ENCODE results near the gene OXNAD1.

The OXNAD1 gene

DNA sequence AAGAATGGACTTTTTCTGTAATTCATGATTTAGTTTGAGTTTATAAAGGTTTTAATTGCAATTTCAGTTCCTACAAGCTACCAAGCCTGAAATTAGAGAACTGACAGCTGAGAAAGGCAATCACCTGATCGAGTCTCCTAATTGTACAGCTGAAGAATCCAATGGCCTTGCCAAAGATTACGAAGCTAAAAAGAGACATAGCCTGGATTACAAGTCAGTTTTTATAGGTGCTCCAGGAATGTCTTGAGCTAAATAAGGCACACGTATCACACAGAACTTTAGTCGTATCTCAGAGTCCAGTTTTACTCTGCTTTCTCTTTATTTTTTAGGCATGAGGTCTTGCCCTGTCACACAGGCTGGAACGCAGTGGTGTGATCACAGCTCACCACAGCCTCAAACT is 6.8 kb upstream of the OXNAD1 start:
- H3K36me3 Mint-ChIP-seq (ENCODE audit: low read depth), result peaks cover 5% of the 10 kb centered on the region
- no peak overlapping the region for H3K4me3 Mint-ChIP-seq
- no peaks in the 10 kb centered on the region for H3K9me3 Mint-ChIP-seq
- no peaks in the 10 kb centered on the region for H3K27me3 Mint-ChIP-seq (ENCODE audit: low read depth)
- no peak overlapping the region for H3K27ac Mint-ChIP-seq
- no peaks in the 10 kb centered on the region for H3K4me1 Mint-ChIP-seq
- TF ChIP-seq, protein P1, sequence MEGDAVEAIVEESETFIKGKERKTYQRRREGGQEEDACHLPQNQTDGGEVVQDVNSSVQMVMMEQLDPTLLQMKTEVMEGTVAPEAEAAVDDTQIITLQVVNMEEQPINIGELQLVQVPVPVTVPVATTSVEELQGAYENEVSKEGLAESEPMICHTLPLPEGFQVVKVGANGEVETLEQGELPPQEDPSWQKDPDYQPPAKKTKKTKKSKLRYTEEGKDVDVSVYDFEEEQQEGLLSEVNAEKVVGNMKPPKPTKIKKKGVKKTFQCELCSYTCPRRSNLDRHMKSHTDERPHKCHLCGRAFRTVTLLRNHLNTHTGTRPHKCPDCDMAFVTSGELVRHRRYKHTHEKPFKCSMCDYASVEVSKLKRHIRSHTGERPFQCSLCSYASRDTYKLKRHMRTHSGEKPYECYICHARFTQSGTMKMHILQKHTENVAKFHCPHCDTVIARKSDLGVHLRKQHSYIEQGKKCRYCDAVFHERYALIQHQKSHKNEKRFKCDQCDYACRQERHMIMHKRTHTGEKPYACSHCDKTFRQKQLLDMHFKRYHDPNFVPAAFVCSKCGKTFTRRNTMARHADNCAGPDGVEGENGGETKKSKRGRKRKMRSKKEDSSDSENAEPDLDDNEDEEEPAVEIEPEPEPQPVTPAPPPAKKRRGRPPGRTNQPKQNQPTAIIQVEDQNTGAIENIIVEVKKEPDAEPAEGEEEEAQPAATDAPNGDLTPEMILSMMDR (IDR thresholded peaks at IDR 0.05; ENCODE audit: unreplicated experiment in 3 of 3), result no peak

DNA sequence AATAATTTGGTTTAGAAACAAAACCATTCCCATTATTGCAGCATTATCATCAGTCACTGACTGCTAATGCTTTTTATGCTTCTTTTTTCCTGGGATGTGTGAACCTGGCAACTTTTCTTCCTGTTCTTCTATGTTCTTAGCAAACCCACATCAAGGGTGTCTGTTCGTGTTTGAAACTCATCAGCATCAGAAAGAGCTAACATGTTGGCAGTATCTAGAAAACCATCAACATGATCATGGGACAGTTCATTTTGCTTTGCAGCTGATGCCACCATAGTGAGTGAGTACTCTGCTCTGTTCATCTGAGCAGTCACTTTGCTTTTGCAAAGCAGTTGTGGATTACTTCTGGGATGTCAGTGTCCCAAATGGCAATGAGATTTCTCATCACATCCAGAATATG is 6.1 kb upstream of the OXNAD1 start:
- peaks cover 5% of the 10 kb centered on the region for H3K36me3 Mint-ChIP-seq (ENCODE audit: low read depth)
- no peaks in the 10 kb centered on the region for H3K9me3 Mint-ChIP-seq
- peaks cover under 1% of the 10 kb centered on the region for H3K4me1 Mint-ChIP-seq
- H3K27ac Mint-ChIP-seq, result no peak overlapping the region
- no peaks in the 10 kb centered on the region for H3K27me3 Mint-ChIP-seq (ENCODE audit: low read depth)
- TF ChIP-seq, protein P1 (IDR thresholded peaks at IDR 0.05; ENCODE audit: unreplicated experiment in 3 of 3), result no peak
- no peak overlapping the region for H3K4me3 Mint-ChIP-seq

DNA sequence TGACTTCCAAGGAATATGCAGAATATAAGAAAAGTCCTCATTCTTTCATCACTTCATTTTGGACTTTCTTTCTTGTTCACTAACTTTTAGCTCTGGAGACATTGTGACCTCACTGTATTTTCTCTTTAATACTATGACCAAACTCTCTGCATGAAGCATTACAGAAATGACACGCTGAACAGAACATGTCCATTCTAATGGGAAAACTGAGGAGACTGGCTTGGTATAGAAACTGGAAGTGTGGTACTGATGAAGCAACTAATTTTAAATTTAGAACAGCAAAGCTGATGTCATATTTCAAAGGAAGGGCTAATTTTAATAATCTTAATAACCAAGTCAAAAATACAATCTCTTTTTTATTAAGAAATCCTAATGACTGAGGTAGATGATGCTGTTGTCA is 5.0 kb upstream of the OXNAD1 start:
- Mint-ChIP-seq H3K4me1 (peaks cover 10% of the 10 kb centered on the region), H3K4me3 (no peak overlapping the region), H3K36me3 (ENCODE audit: low read depth) (peaks cover 5% of the 10 kb centered on the region), H3K9me3 (no peaks in the 10 kb centered on the region), H3K27ac (no peak overlapping the region), H3K27me3 (ENCODE audit: low read depth) (no peaks in the 10 kb centered on the region)
- TF ChIP-seq, protein P1 (IDR thresholded peaks at IDR 0.05; ENCODE audit: unreplicated experiment in 3 of 3), result no peak

DNA sequence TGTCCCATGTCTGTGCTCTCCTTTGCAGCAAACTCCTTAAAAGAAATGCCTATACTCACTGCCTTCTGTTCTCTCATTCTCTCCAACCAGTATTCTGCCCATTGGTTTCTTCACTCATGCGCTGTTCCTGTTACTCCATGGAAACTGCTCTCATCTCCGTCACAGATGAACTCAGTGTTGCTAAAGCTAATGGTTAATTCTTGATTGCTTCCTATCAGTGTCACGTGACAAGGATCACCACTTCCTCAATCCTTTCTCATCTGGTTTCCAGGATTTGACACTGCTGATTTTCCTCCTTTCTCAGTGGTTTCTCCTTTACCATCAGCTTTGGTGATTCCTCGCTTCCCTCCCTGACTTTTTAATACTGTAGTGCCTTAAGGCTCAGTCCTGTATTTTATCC is 2.8 kb upstream of the OXNAD1 start:
- Mint-ChIP-seq H3K27me3 (ENCODE audit: low read depth) (no peaks in the 10 kb centered on the region), H3K9me3 (no peaks in the 10 kb centered on the region), H3K36me3 (ENCODE audit: low read depth) (peaks cover 5% of the 10 kb centered on the region), H3K4me1 (peaks cover 17% of the 10 kb centered on the region), H3K4me3 (no peak overlapping the region), H3K27ac (no peak overlapping the region)
- TF ChIP-seq, protein P1 (IDR thresholded peaks at IDR 0.05; ENCODE audit: unreplicated experiment in 3 of 3), result no peak

DNA sequence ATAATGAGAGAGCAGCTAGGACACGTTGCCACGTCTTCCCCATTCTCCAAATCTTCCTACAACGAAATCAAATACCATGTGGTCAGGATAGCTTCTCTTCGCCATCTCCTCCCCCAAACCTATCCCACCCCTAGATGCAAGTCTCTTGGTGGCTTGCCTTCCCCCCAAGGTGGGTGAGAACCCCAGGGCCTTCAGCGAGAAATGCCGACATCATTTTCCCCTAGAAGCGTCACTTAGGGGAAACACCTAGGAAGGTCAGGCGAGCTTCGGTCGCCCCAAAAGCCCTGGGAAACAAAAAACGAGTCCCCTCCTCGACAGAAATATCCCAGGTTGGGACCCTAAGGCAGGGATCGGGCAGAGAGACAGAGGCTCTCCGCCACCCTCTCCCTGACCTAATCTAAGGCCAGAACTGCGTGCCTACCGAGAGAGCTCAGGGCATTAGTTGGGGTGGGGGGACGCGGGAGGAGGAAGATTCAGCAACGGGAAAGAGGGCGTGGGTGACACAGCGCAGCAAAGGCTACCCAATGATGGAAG is 771 bp upstream of the OXNAD1 start:
- Mint-ChIP-seq H3K9me3 (no peaks in the 10 kb centered on the region), H3K27me3 (ENCODE audit: low read depth) (no peaks in the 10 kb centered on the region), H3K27ac (peak overlapping the region; percentile 84 to 89 (median 87)), H3K4me1 (peaks cover 23% of the 10 kb centered on the region), H3K36me3 (ENCODE audit: low read depth) (peaks cover 5% of the 10 kb centered on the region), H3K4me3 (peak overlapping the region; percentile 97 to 99 (median 98))
- TF ChIP-seq, protein P1 (IDR thresholded peaks at IDR 0.05; ENCODE audit: unreplicated experiment in 3 of 3), result no peak

DNA sequence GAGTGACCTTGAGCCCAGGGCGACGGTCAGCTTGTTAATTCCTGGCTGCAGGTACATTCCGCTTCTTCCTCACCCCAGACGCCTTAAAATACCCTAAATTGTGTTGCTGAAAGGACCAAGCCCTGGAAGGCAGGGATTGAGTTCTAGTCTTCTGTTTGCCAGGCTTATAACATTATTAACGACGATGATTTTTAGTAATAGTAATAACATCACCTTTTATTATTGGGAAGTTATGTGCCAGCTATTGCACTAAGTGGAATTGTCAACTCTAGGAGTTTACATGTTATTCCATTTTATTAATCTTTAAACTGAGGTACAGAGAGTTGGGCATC is 409 bp downstream of the OXNAD1 start:
- Mint-ChIP-seq H3K27me3 (ENCODE audit: low read depth) (no peaks in the 10 kb centered on the region), H3K4me3 (peak overlapping the region; percentile 97 to 99 (median 98)), H3K36me3 (ENCODE audit: low read depth) (peaks cover 3% of the 10 kb centered on the region), H3K27ac (peak overlapping the region; percentile 84 to 89 (median 87)), H3K4me1 (peaks cover 23% of the 10 kb centered on the region), H3K9me3 (no peaks in the 10 kb centered on the region)
- TF ChIP-seq, protein P1 (IDR thresholded peaks at IDR 0.05; ENCODE audit: unreplicated experiment in 3 of 3), result no peak
